K562 (cell line): Measurements from ENCODE around the gene TRIM51. TPM values are rescaled to one million over a fixed set of nuclear protein-coding genes. Genes with fewer than 3 reads are reported as not detected.
"Not testable (repeated sequence)": the region's sequence is repeated elsewhere in the genome, so short reads cannot be mapped to it uniquely, and the experiment has no call there.

Experiments
- ATAC-seq: fragments of 200-7000 bp; cut with Tn5 transposase; 3 replicates; pipeline ENCODE4 v1.9.1; 2020; ENCODE audit warnings: moderate library complexity
- BruUV-seq: library from RNA; stranded (reverse); fragments of 400-500 nt; replicated peaks from 2 replicates; lab custom pipeline; 2021; lab: Mats Ljungman, UMichigan
- CTCF ChIA-PET: fragments of 300-600 bp; formaldehyde crosslinking; extraction: SDS; loops from one replicate; lab custom pipeline; 2021; ENCODE audit warnings: low intra/inter-chr PET ratio; lab: Yijun Ruan, JAX
- POLR2A ChIA-PET: fragments of 300-600, 350-650 bp; sonication (Branson Sonifier 250); formaldehyde crosslinking; extraction: SDS; loops from one replicate; lab custom pipeline; 2021; ENCODE audit warnings: antibody characterized with exemption, inconsistent platforms; lab: Yijun Ruan, JAX
- DNase-seq, 4 experiments: peaks; one replicate each; pipeline versions ENCODE4 v3.0.0 to v3.0.0-alpha.2; 2011 to 2018; ENCODE audit warnings: low spot score in 3 of 4, mixed read lengths in 3 of 4; ENCODE audit errors: extremely low read depth in 1 of 4
- FAIRE-seq: peaks from 2 replicates; lab custom pipeline; 2011; peaks lifted over from hg19 to GRCh38; lab: Jason Lieb, UNC
- H2AFZ ChIP-seq: 2 replicates; pipeline ENCODE4 v1.6.0; 2011; ENCODE audit warnings: low read depth, low read length, control low read depth, inconsistent platforms
- H3K27ac ChIP-seq: fragments of 200-600 bp; 3 replicates; pipeline ENCODE4 v1.8.0; 2011; ENCODE audit warnings: low read depth, mild to moderate bottlenecking, control low read depth, inconsistent platforms, low read length, moderate library complexity, mixed read lengths; ENCODE audit errors: extremely low read depth
- H3K27me3 ChIP-seq, 2 experiments: fragments of 300-600 bp in 1 of 2; 2 replicates in 1 of 2; 3 replicates in 1 of 2; pipeline versions ENCODE4 v1.6.0 to v1.8.0; 2011; ENCODE audit warnings: inconsistent platforms in 2 of 2, low read length in 2 of 2, mild to moderate bottlenecking in 1 of 2, mixed read lengths in 1 of 2, moderate library complexity in 1 of 2; ENCODE audit not compliant: control insufficient read depth in 2 of 2, insufficient read depth in 2 of 2
- H3K36me3 ChIP-seq: fragments of 300-600 bp; 3 replicates; pipeline ENCODE4 v1.8.0; 2011; ENCODE audit warnings: mild to moderate bottlenecking, low read length, inconsistent platforms; ENCODE audit not compliant: control insufficient read depth, insufficient read depth
- H3K4me1 ChIP-seq, 2 experiments: fragments of 200-600 bp in 1 of 2; replicated peaks in 1 of 2; 2 replicates in 1 of 2; 3 replicates in 1 of 2; pipeline versions ENCODE4 v1.5.1 to v1.8.0; 2011; ENCODE audit warnings: inconsistent platforms in 2 of 2, low read length in 2 of 2, mild to moderate bottlenecking in 1 of 2, mixed read lengths in 1 of 2, moderate library complexity in 1 of 2; ENCODE audit not compliant: control insufficient read depth in 2 of 2, insufficient read depth in 2 of 2
- H3K4me2 ChIP-seq: 2 replicates; pipeline ENCODE4 v1.6.1; 2011; ENCODE audit warnings: low read length, control low read depth, inconsistent platforms, mixed read lengths; ENCODE audit not compliant: insufficient read depth
- H3K4me3 ChIP-seq: fragments of 200-600 bp; sonication (generic), shearing (Covaris generic); 2 replicates; pipeline ENCODE4 v1.5.1; 2016; ENCODE audit warnings: control low read depth, inconsistent platforms
- H3K79me2 ChIP-seq: fragments of 200-600 bp; 3 replicates; pipeline ENCODE4 v1.8.0; 2011; ENCODE audit warnings: low read length, inconsistent platforms; ENCODE audit not compliant: control insufficient read depth, insufficient read depth
- H3K9ac ChIP-seq, 2 experiments: 2 replicates each; pipeline versions ENCODE4 v1.6.0 to v1.6.1; 2011; ENCODE audit warnings: low read depth in 2 of 2, low read length in 2 of 2, control low read depth in 1 of 2, inconsistent platforms in 1 of 2, mild to moderate bottlenecking in 1 of 2, mixed read lengths in 1 of 2; ENCODE audit not compliant: insufficient read depth in 1 of 2
- H3K9me1 ChIP-seq: one replicate; pipeline ENCODE4 v1.6.0; 2011; ENCODE audit warnings: inconsistent platforms, mild to moderate bottlenecking, low read length, moderate library complexity; ENCODE audit not compliant: control insufficient read depth, insufficient read depth
- H3K9me3 ChIP-seq: replicated peaks from 2 replicates; pipeline ENCODE4 v1.5.1; 2011; ENCODE audit warnings: low read depth, low read length, inconsistent platforms; ENCODE audit not compliant: control insufficient read depth, insufficient read depth
- H4K20me1 ChIP-seq: replicated peaks from 2 replicates; pipeline ENCODE4 v1.6.1; 2011; ENCODE audit warnings: low read length, inconsistent platforms, mixed read lengths; ENCODE audit not compliant: control insufficient read depth, insufficient read depth
- CLOCK ChIP-seq: fragments of 250-450 bp; sonication (Bioruptor Pico); IDR thresholded peaks from 2 replicates; pipeline ENCODE4 v1.4.0; 2020; ENCODE audit warnings: mild to moderate bottlenecking, moderate library complexity, borderline replicate concordance
- HDAC1 ChIP-seq, 2 experiments: fragments of 450-650 bp; IDR thresholded peaks; 2 replicates each; pipeline ENCODE4 v1.6.1; 2016 to 2017; ENCODE audit warnings: inconsistent platforms in 1 of 2, mild to moderate bottlenecking in 1 of 2, moderate library complexity in 1 of 2
- ZBTB33 ChIP-seq: sonication (generic); formaldehyde crosslinking; IDR thresholded peaks from 2 replicates; pipeline ENCODE4 v1.8.1; 2023; ENCODE audit warnings: mild to moderate bottlenecking, missing genetic modification reagents
- ZNF3 ChIP-seq: fragments of 250-450 bp; sonication (Bioruptor Pico); IDR thresholded peaks from 2 replicates; pipeline ENCODE4 v1.5.0; 2021; ENCODE audit warnings: mild to moderate bottlenecking, moderate library complexity
- WGBS: fragments of 100-300 bp; shearing (Covaris generic); methylation state at CpG from one replicate; pipeline ENCODE4 v1.1.6; 2016; ENCODE audit warnings: low coverage, mixed read lengths; ENCODE audit not compliant: insufficient coverage; ENCODE audit errors: missing lambda C conversion rate; 5-methylcytosine and 5-hydroxymethylcytosine counted together
- in situ Hi-C: fragments of 300-500 bp; cut with MboI; formaldehyde crosslinking; loops from 4 replicates; pipeline ENCODE4 v1.15.0; 2018; ENCODE audit warnings: inconsistent platforms, mixed read lengths
- intact Hi-C: fragments of 100-400 bp; cut with micrococcal nuclease; formaldehyde crosslinking; loops from 2 replicates; pipeline ENCODE4 v1.14.2; 2022
- polyA plus RNA-seq, 8 experiments: library from polyadenylated mRNA; depleted of rRNA in 4 of 8; stranded (reverse) in 5 of 8; unstranded in 3 of 8; fragments of >200 nt; fragmentation: Nextera tagmentation in 2 of 8; fragmentation: Illumina TruSeq in 1 of 8; extraction: Ambion mirVana in 2 of 8; extraction: Trizol in 1 of 8; gene quantifications; 2 replicates each; pipeline versions ENCODE4 v1.2.1 to v1.2.3, GENCODE V29; 2011 to 2014; ENCODE audit warnings: inconsistent platforms in 1 of 8, missing spikeins in 1 of 8
- total RNA-seq, 7 experiments: library from RNA; depleted of rRNA in 6 of 7; stranded (reverse); fragments of >200 nt in 6 of 7; fragmentation: Illumina TruSeq in 2 of 7; extraction: Trizol in 2 of 7; gene quantifications; 2 replicates each; pipeline versions ENCODE4 v1.2.1 to v1.2.3, GENCODE V29; 2011 to 2021; ENCODE audit warnings: low replicate concordance in 1 of 7
- TF ChIP-seq, protein P1 (sequence below): IDR thresholded peaks from 2 replicates; pipeline ENCODE4 v1.6.1; 2016; ENCODE audit warnings: missing genetic modification characterization, missing compliant biosample characterization
- TF ChIP-seq, protein P2 (sequence below): fragments of 450-650 bp; formaldehyde crosslinking; IDR thresholded peaks from 2 replicates; pipeline ENCODE4 v1.4.0; 2022; ENCODE audit warnings: missing genetic modification characterization

Gene TRIM51
- total and polyA plus RNA-seq, 9 of the 15 experiments (the other 6 are each of a cell fraction or from before 2014, with no cell fraction given) = not detected

GRCh38 chr11:55854704-55855103 is 28.4 kb upstream of the TRIM51 start:
- Histone ChIP-seq H3K27ac (no peak overlapping the region), H4K20me1 (no peaks in the 10 kb centered on the region), H2AFZ (no peak overlapping the region), H3K9me1 (no peaks in the 10 kb centered on the region), H3K9ac (no peak overlapping the region), H3K4me1 (no peaks in the 10 kb centered on the region), H3K9me3 (0 out of 2 replicates have a peak, but pooled peaks cover 2% of the 10 kb centered on the region), H3K4me2 (no peak overlapping the region), H3K79me2 (no peaks in the 10 kb centered on the region), H3K4me3 (no peak overlapping the region), H3K36me3 (no peaks in the 10 kb centered on the region), H3K27me3 (no peaks in the 10 kb centered on the region)
- CTCF ChIA-PET = no interaction called here
- POLR2A ChIA-PET = no interaction called here
- BruUV-seq = no TSS peak
- FAIRE-seq (no peak), ATAC-seq (no peak), DNase-seq (no peak)
- 0% methylated on average over 1 of the region's 1 CpG for WGBS
- in situ Hi-C loops = no loop called here
- intact Hi-C loops = no loop called here
- TF ChIP-seq ZBTB33 (CRISPR knock-in tag) (no peak), CLOCK (CRISPR knock-in tag) (no peak), ZNF3 (CRISPR knock-in tag) (no peak), HDAC1 (IDR thresholded peaks at IDR 0.05) (no peak)
- TF ChIP-seq, protein P1, sequence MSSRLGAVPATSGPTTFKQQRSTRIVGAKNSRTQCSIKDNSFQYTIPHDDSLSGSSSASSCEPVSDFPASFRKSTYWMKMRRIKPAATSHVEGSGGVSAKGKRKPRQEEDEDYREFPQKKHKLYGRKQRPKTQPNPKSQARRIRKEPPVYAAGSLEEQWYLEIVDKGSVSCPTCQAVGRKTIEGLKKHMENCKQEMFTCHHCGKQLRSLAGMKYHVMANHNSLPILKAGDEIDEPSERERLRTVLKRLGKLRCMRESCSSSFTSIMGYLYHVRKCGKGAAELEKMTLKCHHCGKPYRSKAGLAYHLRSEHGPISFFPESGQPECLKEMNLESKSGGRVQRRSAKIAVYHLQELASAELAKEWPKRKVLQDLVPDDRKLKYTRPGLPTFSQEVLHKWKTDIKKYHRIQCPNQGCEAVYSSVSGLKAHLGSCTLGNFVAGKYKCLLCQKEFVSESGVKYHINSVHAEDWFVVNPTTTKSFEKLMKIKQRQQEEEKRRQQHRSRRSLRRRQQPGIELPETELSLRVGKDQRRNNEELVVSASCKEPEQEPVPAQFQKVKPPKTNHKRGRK = no peak
- TF ChIP-seq, protein P2, sequence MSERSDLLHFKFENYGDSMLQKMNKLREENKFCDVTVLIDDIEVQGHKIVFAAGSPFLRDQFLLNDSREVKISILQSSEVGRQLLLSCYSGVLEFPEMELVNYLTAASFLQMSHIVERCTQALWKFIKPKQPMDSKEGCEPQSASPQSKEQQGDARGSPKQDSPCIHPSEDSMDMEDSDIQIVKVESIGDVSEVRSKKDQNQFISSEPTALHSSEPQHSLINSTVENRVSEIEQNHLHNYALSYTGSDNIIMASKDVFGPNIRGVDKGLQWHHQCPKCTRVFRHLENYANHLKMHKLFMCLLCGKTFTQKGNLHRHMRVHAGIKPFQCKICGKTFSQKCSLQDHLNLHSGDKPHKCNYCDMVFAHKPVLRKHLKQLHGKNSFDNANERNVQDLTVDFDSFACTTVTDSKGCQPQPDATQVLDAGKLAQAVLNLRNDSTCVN (CRISPR knock-in tag) = no peak
- TF ChIP-seq, all 486 proteins: peak for 0

GRCh38 chr11:55867354-55867753 is 15.7 kb upstream of the TRIM51 start:
- intact Hi-C loops = not testable (repeated sequence)

More at GRCh38 chr11:55867354-55867753, 15.7 kb upstream of the TRIM51 start:
- ATAC-seq, H3K9me3 ChIP-seq, POLR2A ChIA-PET, H3K9me1 ChIP-seq, H3K27ac ChIP-seq, in situ Hi-C loops, BruUV-seq, H3K4me2 ChIP-seq, DNase-seq, FAIRE-seq, H4K20me1 ChIP-seq, H3K79me2 ChIP-seq, H3K36me3 ChIP-seq, CTCF ChIA-PET, H3K27me3 ChIP-seq, H3K4me3 ChIP-seq, H3K9ac ChIP-seq, H2AFZ ChIP-seq, H3K4me1 ChIP-seq: not testable (repeated sequence)
- 3% methylated on average over 4 of the region's 4 CpGs for WGBS
